GM12864 (cell line): ENCODE results near the gene PCGF3.
"Not testable (repeated sequence)": the region's sequence is repeated elsewhere in the genome, so short reads cannot be mapped to it uniquely, and the experiment has no call there.

Experiments
- DNase-seq: peaks from one replicate; pipeline ENCODE4 v3.0.0-alpha.2; 2011; ENCODE audit warnings: low read depth
- H3K4me3 ChIP-seq: 2 replicates; pipeline ENCODE4 v1.5.1; 2011; ENCODE audit warnings: mild to moderate bottlenecking, low read depth, low read length, control low read depth
- CTCF ChIP-seq: IDR thresholded peaks from 2 replicates; pipeline ENCODE4 v1.5.1; 2011; ENCODE audit warnings: low read depth, mild to moderate bottlenecking, moderate library complexity, low read length, control low read depth, inconsistent platforms; ENCODE audit errors: missing control alignments

Gene PCGF3

GRCh38 chr4:797066-797465 lies 91.4 kb downstream of the PCGF3 start:
- H3K4me3 ChIP-seq: no peak overlapping the region
- TF ChIP-seq CTCF: no peak
- no peak for DNase-seq

GRCh38 chr4:801436-802124 lies 95.9 kb downstream of the PCGF3 start:
- no peak for TF ChIP-seq CTCF
- no peak for DNase-seq
- H3K4me3 ChIP-seq: no peak overlapping the region

- H3K4me3 ChIP-seq: no peak overlapping the region
- no peak for DNase-seq
- no peak for TF ChIP-seq CTCF
Measured at GRCh38 chr4:803884-804283, 98.3 kb downstream of the PCGF3 start.

DNA sequence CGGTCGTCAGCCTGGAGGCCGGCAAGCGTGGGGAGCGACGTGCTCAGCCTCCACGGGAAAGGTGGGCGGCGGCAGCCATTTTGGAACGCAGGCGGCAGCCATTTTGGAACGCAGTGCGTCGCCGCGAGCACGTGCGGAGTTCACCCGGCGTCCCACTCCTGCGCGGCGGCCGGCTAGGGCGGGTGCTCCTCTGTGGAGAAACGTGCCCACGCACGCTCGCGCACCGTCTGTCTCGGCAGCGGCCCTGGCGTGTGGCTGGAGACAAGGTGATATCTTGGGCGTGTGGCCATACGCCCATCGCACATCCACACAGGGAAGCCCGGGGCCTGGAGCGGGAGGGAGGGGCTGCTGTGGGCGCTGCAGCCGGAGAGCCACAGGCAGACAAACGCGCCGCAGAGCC lies 99.2 kb downstream of the PCGF3 start:
- no peak overlapping the region for H3K4me3 ChIP-seq
- no peak for DNase-seq
- no peak for TF ChIP-seq CTCF

DNA sequence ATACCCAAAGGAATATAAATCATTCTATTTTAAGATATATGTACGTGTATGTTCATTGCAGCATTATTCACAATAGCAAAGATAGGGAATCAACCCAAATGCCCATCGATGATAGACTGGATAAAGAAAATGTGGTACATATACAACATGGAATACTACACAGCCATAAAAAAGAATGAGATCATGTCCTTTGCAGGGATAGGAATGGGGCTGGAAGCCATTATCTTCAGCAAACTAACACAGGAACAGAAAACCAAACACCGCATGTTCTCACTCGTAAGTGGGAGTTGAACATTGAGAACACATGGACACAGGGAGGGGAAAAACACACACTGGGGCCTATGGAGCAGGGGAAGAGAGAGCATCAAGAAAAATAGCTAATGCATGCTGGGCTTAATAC lies 101.3 kb downstream of the PCGF3 start:
- DNase-seq, H3K4me3 ChIP-seq: not testable (repeated sequence)

GRCh38 chr4:807792-808191 lies 102.2 kb downstream of the PCGF3 start:
- DNase-seq: no peak
- no peak for TF ChIP-seq CTCF
- H3K4me3 ChIP-seq: no peak overlapping the region

GRCh38 chr4:808860-809570 lies 103.4 kb downstream of the PCGF3 start:
- TF ChIP-seq CTCF: no peak
- no peak for DNase-seq
- H3K4me3 ChIP-seq: no peak overlapping the region
